Activated CD4-positive, alpha-beta T cell treated with anti-CD3 and anti-CD28 coated beads, Interleukin-2, amount 10 ng/mL, durations not matched to agents 7 days and 5 days (primary cell): Measurements from ENCODE around the gene SOX11. TPM values are rescaled to one million over a fixed set of nuclear protein-coding genes. Genes with fewer than 3 reads are reported as not detected.

Experiments used
- CTCF ChIA-PET: fragments of 350-600 bp; sonication (Branson Sonifier 250); formaldehyde crosslinking; loops from one replicate; lab custom pipeline; 2021; ENCODE audit warnings: antibody characterized with exemption; lab: Charles Lee
- POLR2A ChIA-PET: fragments of 350-600 bp; sonication (Branson Sonifier 250); formaldehyde crosslinking; loops from one replicate; lab custom pipeline; 2021; ENCODE audit warnings: antibody characterized with exemption; lab: Charles Lee
- DNase-seq: peaks from one replicate; pipeline ENCODE4 v3.0.0-alpha.2; 2020
- H3K27ac Mint-ChIP-seq: one replicate; pipeline ENCODE4 v1.8.0; 2021; ENCODE audit warnings: mild to moderate bottlenecking, moderate library complexity, mixed read lengths
- H3K27me3 Mint-ChIP-seq: one replicate; pipeline ENCODE4 v1.8.0; 2021; ENCODE audit warnings: mixed read lengths
- H3K36me3 Mint-ChIP-seq: one replicate; pipeline ENCODE4 v1.8.0; 2021; ENCODE audit warnings: low read depth, mixed read lengths
- H3K4me1 Mint-ChIP-seq: one replicate; pipeline ENCODE4 v1.8.0; 2021; ENCODE audit warnings: mixed read lengths
- H3K4me3 Mint-ChIP-seq: one replicate; pipeline ENCODE4 v1.8.0; 2021; ENCODE audit warnings: mild to moderate bottlenecking, moderate library complexity, mixed read lengths
- H3K9me3 Mint-ChIP-seq: one replicate; pipeline ENCODE4 v1.8.0; 2021; ENCODE audit warnings: mixed read lengths
- total RNA-seq, 2 experiments: library from RNA; stranded (reverse); gene quantifications; one replicate each; pipeline ENCODE4 v1.2.3, GENCODE V29; 2021

SOX11 gene
- total RNA-seq, 2 experiments from 2014 or later: not detected

DNA sequence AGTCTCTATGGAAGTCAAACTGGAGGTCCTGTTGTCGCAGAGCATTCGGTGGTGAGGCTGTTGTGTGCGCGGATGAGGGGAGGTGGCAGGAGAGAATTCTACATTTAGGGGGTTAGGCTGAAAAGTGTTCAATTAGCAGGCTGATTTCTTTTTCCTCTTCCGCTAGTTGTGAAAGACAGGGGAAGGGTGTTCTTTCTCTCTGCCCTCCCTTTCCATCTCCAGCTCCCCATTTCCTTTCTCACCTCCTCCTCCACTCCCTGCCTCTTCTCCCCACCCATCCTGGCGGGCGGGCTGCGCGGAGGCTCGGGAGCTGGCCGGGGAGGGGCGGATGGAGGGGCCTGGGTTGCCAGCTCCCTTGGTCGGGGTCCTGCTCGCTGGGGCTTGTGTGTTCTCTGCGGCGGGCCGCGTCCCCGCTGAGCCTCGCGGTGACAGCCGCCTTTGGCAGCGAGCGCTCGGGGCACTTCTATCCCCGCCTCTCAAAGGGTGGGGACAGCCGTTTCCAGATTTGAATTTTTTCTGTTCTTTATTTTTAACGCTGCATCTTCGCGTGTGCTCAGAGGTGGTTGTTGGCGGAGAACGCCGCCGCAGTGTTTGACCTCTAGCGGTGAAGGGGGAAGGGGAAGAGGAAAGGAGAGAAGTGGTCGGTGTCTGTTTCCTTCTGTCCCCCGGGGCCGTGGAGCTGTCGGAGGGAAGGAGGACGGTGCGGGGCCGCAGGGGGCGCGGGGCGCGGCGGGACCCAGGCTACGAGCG lies 3.6 kb downstream of the SOX11 start:
- Mint-ChIP-seq H3K27ac (peak overlapping the region; percentile 41), H3K27me3 (peaks cover 53% of the 10 kb centered on the region), H3K9me3 (peaks cover 3% of the 10 kb centered on the region), H3K4me1 (peaks cover 9% of the 10 kb centered on the region), H3K36me3 (peaks cover 8% of the 10 kb centered on the region), H3K4me3 (no peak overlapping the region)
- CTCF ChIA-PET: no interaction called here
- POLR2A ChIA-PET: no interaction called here
- DNase-seq: no peak

DNA sequence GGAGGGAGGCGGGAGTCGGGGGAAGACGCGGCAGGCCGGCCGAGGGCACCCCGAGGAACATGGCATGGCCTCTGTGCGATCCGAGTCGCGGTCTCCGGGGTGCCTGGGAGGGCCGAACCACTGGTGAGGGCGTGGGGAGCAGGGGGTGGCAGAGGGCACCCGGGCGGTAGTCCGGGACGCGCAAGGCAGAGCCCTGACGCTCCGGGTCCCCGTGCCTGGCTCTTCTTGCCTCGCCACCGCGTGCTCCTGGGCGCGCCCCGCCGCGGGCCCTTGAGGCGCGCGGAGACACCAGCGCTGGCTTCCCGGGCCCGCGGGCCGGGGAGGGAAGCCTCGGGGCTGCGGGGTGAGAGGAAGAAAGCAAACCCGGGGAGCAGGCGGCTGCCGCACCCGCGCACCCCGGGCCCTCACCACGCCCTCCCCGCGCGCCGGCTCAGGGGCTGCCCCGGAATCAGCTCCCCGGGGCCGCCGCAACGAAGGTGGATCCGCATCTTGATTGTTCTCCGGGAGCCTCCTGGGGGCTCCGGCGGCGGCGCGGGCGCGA lies 4.3 kb downstream of the SOX11 start:
- Mint-ChIP-seq H3K27me3 (peaks cover 50% of the 10 kb centered on the region), H3K27ac (no peak overlapping the region), H3K4me3 (no peak overlapping the region), H3K4me1 (peaks cover 7% of the 10 kb centered on the region), H3K9me3 (peaks cover 3% of the 10 kb centered on the region), H3K36me3 (peaks cover 5% of the 10 kb centered on the region)
- ChIA-PET POLR2A (no interaction called here), CTCF (no interaction called here)
- DNase-seq: no peak

- no peak overlapping the region for H3K27ac Mint-ChIP-seq
- H3K4me3 Mint-ChIP-seq: no peak overlapping the region
- ChIA-PET POLR2A (no interaction called here), CTCF (no interaction called here)
- peaks cover 48% of the 10 kb centered on the region for H3K27me3 Mint-ChIP-seq
- peaks cover 3% of the 10 kb centered on the region for H3K9me3 Mint-ChIP-seq
- H3K4me1 Mint-ChIP-seq: peaks cover 7% of the 10 kb centered on the region
- H3K36me3 Mint-ChIP-seq: peaks cover 5% of the 10 kb centered on the region
- DNase-seq: no peak
Measured at GRCh38 chr2:5696945-5697521, 4.8 kb downstream of the SOX11 start.

DNA sequence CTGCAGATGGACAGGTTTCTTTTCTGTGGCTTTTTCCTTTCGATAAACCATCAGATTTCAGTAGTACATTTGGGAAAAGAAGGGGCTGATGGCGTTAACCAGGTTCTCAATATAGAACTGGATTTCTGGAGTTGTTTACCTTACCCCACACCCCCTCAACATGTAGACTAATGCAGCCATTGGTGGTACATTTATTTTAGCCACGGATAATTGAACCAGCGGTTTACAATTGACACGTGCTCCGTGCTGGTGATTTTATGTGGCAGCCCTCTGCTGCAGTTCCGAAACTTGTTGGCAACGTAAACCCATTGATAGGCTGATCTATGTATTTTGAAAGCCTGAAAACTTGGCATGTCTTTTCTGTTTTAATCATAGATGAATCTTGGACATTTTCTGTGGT lies 5.4 kb downstream of the SOX11 start:
- H3K4me3 Mint-ChIP-seq: no peak overlapping the region
- H3K9me3 Mint-ChIP-seq: peaks cover 3% of the 10 kb centered on the region
- no peak overlapping the region for H3K27ac Mint-ChIP-seq
- H3K4me1 Mint-ChIP-seq: peaks cover 7% of the 10 kb centered on the region
- H3K36me3 Mint-ChIP-seq: peaks cover 5% of the 10 kb centered on the region
- peaks cover 48% of the 10 kb centered on the region for H3K27me3 Mint-ChIP-seq
- ChIA-PET CTCF (no interaction called here), POLR2A (no interaction called here)
- no peak for DNase-seq

DNA sequence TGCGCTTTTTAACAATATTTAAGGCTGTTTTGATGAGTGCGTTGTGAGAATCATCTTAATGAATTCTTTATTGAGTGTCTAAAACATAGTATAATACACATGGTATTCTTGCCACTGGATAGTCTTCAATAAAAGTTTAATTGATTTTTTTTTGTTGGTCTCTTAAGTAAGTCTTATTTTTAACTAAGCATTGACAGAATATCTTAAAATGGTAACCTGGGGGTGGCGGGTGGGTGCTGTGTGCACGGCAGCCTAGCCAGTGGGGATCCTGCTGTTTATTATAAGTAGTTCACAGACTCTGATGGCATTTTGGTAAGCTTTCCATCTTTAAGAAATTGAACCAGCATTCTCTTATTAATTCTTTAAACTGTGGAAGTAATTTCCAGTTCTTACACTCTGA lies 6.0 kb downstream of the SOX11 start:
- peaks cover 46% of the 10 kb centered on the region for H3K27me3 Mint-ChIP-seq
- no peak overlapping the region for H3K27ac Mint-ChIP-seq

DNA sequence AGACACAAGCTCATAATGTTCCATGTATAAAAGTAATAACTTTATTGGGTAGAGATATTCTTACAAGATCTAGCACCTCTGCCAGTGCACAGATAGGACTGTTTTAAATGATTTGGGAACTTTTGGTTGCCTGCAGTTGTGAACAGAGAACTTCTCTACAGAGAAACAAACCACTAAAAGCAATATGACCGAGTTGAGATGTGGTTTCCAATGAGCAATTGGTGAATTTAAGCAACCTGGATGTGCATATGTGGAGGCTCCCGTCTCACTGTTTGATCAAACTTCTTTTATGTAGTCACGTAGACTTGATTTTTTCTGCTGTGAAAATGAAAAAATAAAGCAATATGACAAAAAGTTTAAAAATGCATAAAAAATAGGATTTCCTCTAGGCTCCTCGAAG lies 7.8 kb downstream of the SOX11 start:
- ChIA-PET CTCF (no interaction called here), POLR2A (no interaction called here)
- no peak overlapping the region for H3K4me3 Mint-ChIP-seq
- peaks cover 2% of the 10 kb centered on the region for H3K36me3 Mint-ChIP-seq
- H3K4me1 Mint-ChIP-seq: peaks cover 2% of the 10 kb centered on the region
- H3K27me3 Mint-ChIP-seq: peaks cover 34% of the 10 kb centered on the region
- no peak overlapping the region for H3K27ac Mint-ChIP-seq
- no peaks in the 10 kb centered on the region for H3K9me3 Mint-ChIP-seq
- no peak for DNase-seq

More for the DNA sequence above, 6.0 kb downstream of the SOX11 start:
- ChIA-PET POLR2A (no interaction called here), CTCF (no interaction called here)
- H3K36me3 Mint-ChIP-seq: peaks cover 5% of the 10 kb centered on the region
- peaks cover 7% of the 10 kb centered on the region for H3K4me1 Mint-ChIP-seq
- no peak for DNase-seq
- peaks cover 3% of the 10 kb centered on the region for H3K9me3 Mint-ChIP-seq
- H3K4me3 Mint-ChIP-seq: no peak overlapping the region

GRCh38 chr2:5700551-5700950 lies 8.4 kb downstream of the SOX11 start:
- no peak for DNase-seq
- peaks cover 2% of the 10 kb centered on the region for H3K4me1 Mint-ChIP-seq
- CTCF ChIA-PET: no interaction called here
- peaks cover 2% of the 10 kb centered on the region for H3K36me3 Mint-ChIP-seq
- no peaks in the 10 kb centered on the region for H3K9me3 Mint-ChIP-seq
- no peak overlapping the region for H3K27ac Mint-ChIP-seq
- peaks cover 29% of the 10 kb centered on the region for H3K27me3 Mint-ChIP-seq
- POLR2A ChIA-PET: no interaction called here
- H3K4me3 Mint-ChIP-seq: no peak overlapping the region

- CTCF ChIA-PET: no interaction called here
- H3K4me1 Mint-ChIP-seq: no peaks in the 10 kb centered on the region
Measured at GRCh38 chr2:5701266-5701665, 9.1 kb downstream of the SOX11 start.

DNA sequence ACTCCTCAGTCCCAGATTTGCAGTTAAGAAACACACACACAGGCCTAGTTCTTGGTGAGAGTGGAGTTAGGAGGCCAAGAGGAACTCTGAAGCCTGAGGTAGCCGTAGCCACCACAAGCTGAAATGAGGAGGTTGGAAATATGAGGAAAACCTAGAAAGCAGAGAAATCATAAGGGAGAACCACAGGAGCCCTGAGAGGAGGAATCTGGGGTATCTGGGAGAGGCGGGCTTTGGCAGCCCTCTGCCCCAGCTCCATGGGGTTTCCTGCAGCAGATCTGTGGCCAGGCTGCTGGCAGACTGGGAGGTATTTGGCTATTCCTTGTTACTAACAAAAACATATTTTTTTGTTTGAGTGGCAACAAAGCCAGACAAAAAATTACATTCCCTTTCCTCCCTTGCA lies 11.0 kb downstream of the SOX11 start:
- Mint-ChIP-seq H3K9me3 (no peaks in the 10 kb centered on the region), H3K4me3 (no peak overlapping the region), H3K27me3 (peaks cover 13% of the 10 kb centered on the region), H3K4me1 (no peaks in the 10 kb centered on the region), H3K36me3 (no peaks in the 10 kb centered on the region), H3K27ac (no peak overlapping the region)
- no peak for DNase-seq
- CTCF ChIA-PET: no interaction called here
- POLR2A ChIA-PET: interaction anchor here (0.5 kb wide), 1 partner anchor 84 kb away, joined by 4 read pairs; no protein-coding TSS in a partner anchor

More at GRCh38 chr2:5701266-5701665, 9.1 kb downstream of the SOX11 start:
- POLR2A ChIA-PET: no interaction called here
- H3K36me3 Mint-ChIP-seq: no peaks in the 10 kb centered on the region
- no peak overlapping the region for H3K27ac Mint-ChIP-seq
- peaks cover 23% of the 10 kb centered on the region for H3K27me3 Mint-ChIP-seq
- no peak overlapping the region for H3K4me3 Mint-ChIP-seq
- no peak for DNase-seq
- H3K9me3 Mint-ChIP-seq: no peaks in the 10 kb centered on the region

- H3K36me3 Mint-ChIP-seq: no peaks in the 10 kb centered on the region
- H3K4me1 Mint-ChIP-seq: no peaks in the 10 kb centered on the region
- CTCF ChIA-PET: interaction anchor here (0.6 kb wide), 1 partner anchor 894 kb away, joined by 3 read pairs; no protein-coding TSS in a partner anchor
- POLR2A ChIA-PET: no interaction called here
- H3K27ac Mint-ChIP-seq: no peak overlapping the region
- H3K4me3 Mint-ChIP-seq: no peak overlapping the region
- DNase-seq: no peak
- H3K27me3 Mint-ChIP-seq: no peaks in the 10 kb centered on the region
- no peaks in the 10 kb centered on the region for H3K9me3 Mint-ChIP-seq
Measured at GRCh38 chr2:5705490-5705889, 13.3 kb downstream of the SOX11 start.

DNA sequence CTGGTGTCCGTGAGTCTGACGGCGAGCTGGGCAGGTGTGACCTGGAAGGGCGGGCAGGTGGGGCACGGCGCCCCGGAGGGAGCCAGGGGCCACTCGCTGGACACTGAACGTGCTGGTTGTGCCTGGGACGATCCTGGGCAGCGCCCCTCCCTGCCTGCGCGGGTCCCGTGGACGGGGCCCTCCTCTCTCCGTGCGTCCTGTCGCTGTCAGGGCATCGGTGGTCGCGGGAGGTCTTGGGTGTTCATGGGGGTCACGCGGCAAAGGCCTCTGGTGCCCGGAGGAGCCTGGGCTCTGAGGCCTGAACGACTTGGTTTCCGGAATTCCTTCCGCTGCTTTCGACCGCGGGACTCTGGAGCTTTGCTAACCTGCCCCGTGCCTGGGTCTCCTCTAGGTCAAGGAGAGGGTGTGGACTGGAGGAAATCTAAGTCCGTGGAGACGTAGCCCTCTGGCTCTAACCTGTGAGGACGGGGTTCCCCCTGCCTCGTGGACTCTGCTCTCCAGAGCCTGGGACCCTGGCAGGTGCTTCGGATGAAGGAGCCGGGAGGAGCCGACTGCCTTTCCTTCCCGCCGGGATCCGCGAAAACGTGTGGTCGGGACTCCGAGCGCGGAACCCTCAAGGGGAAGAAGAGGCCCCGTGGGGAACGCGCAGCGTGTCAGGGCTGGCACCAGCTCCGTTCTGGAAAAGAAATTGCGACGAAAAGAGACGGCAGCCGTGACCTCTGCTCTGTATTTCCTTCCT lies 14.7 kb downstream of the SOX11 start:
- H3K27ac Mint-ChIP-seq: no peak overlapping the region
- ChIA-PET CTCF (no interaction called here), POLR2A (no interaction called here)
- no peaks in the 10 kb centered on the region for H3K36me3 Mint-ChIP-seq
- no peak overlapping the region for H3K4me3 Mint-ChIP-seq
- no peaks in the 10 kb centered on the region for H3K9me3 Mint-ChIP-seq
- H3K4me1 Mint-ChIP-seq: no peaks in the 10 kb centered on the region
- no peak for DNase-seq
- H3K27me3 Mint-ChIP-seq: no peaks in the 10 kb centered on the region

DNA sequence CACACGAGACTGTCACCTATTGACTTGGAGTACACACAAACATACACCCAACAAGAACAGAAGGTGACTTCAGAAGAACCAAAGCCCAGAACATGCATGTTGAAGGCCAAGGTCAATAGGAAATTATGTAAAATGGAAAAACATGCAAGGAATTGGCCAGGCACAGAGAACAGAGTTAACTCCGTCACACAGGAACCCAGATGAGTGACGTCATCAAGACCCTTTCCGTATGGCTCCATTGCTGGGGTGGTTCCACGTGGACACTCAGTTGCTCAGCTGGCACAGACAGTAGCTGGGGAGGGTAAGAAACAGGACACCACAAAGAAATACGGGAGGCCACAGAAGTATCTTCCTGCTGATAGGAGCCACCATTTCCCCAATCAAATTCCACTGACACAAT lies 18.4 kb downstream of the SOX11 start:
- CTCF ChIA-PET: no interaction called here
- Mint-ChIP-seq H3K27ac (no peak overlapping the region), H3K4me3 (no peak overlapping the region), H3K36me3 (no peaks in the 10 kb centered on the region), H3K4me1 (no peaks in the 10 kb centered on the region), H3K9me3 (no peaks in the 10 kb centered on the region), H3K27me3 (no peaks in the 10 kb centered on the region)
- POLR2A ChIA-PET: no interaction called here
- no peak for DNase-seq

GRCh38 chr2:5713101-5713500 lies 20.9 kb downstream of the SOX11 start:
- no peaks in the 10 kb centered on the region for H3K9me3 Mint-ChIP-seq
- no peak overlapping the region for H3K27ac Mint-ChIP-seq
- no peak overlapping the region for H3K4me3 Mint-ChIP-seq
- CTCF ChIA-PET: no interaction called here
- no peaks in the 10 kb centered on the region for H3K36me3 Mint-ChIP-seq
- no peaks in the 10 kb centered on the region for H3K27me3 Mint-ChIP-seq
- no peak for DNase-seq
- POLR2A ChIA-PET: no interaction called here
- H3K4me1 Mint-ChIP-seq: no peaks in the 10 kb centered on the region
